ENCODE results near the gene E2F3. TPM values are rescaled to one million over a fixed set of nuclear protein-coding genes. Genes with fewer than 3 reads are reported as not detected.

The E2F3 gene
- total and polyA plus RNA-seq, 8 donors, result 0.58 to 11.6 (median 3.3) TPM

- Histone ChIP-seq H3K27me3 (no peaks in the 10 kb centered on the region), H3K27ac (no peak overlapping the region), H3K4me1 (peaks cover 0 to 7% (median 0%) of the 10 kb centered on the region in 4 donors), H3K9me3 (peaks cover 0 to 4% (median 1%) of the 10 kb centered on the region in 4 donors), H3K4me3 (no peak overlapping the region), H3K36me3 (peaks cover 0 to under 1% (median 0%) of the 10 kb centered on the region in 4 donors)
- intact Hi-C loops (cut with DNase I; ENCODE audit: low total_unique reads), result no loop called here
- WGBS, 5 donors, result 52 to 66% (median 62%) methylated on average over 4 of the region's 4 CpGs
- DNase-seq, result no peak
- no peak for TF ChIP-seq POLR2A (IDR thresholded peaks at IDR 0.05)
- TF ChIP-seq POLR2AphosphoS5 (IDR thresholded peaks at IDR 0.05), result no peak
- TF ChIP-seq CTCF (IDR thresholded peaks at IDR 0.05), result no peak
- no peak for TF ChIP-seq EP300 (IDR thresholded peaks at IDR 0.05)
Measured at GRCh38 chr6:20416567-20417345, 15.1 kb downstream of the E2F3 start.

GRCh38 chr6:20417819-20418218, 16.1 kb downstream of the E2F3 start:
- no peak for DNase-seq
- Histone ChIP-seq H3K27me3 (no peaks in the 10 kb centered on the region), H3K4me1 (peaks cover 0 to 7% (median 0%) of the 10 kb centered on the region in 4 donors), H3K4me3 (no peak overlapping the region), H3K27ac (no peak overlapping the region), H3K9me3 (peaks cover 0 to 8% (median 3%) of the 10 kb centered on the region in 4 donors), H3K36me3 (peaks cover 0 to 3% (median 0%) of the 10 kb centered on the region in 4 donors)
- 71 to 80% (median 75%) methylated on average over 6 of the region's 6 CpGs for WGBS, 5 donors
- intact Hi-C loops (cut with DNase I; ENCODE audit: low total_unique reads), result no loop called here
- TF ChIP-seq POLR2AphosphoS5 (IDR thresholded peaks at IDR 0.05) (no peak), CTCF (IDR thresholded peaks at IDR 0.05) (no peak), POLR2A (IDR thresholded peaks at IDR 0.05) (no peak), EP300 (IDR thresholded peaks at IDR 0.05) (no peak)

- WGBS, 5 donors, result 90 to 93% (median 92%) methylated on average over 3 of the region's 3 CpGs
- H3K27me3 ChIP-seq, result no peaks in the 10 kb centered on the region
Measured at GRCh38 chr6:20426177-20427082, 24.8 kb downstream of the E2F3 start.

More at GRCh38 chr6:20426177-20427082, 24.8 kb downstream of the E2F3 start:
- peaks cover 0 to 9% (median 4%) of the 10 kb centered on the region in 4 donors for H3K36me3 ChIP-seq
- DNase-seq, result no peak
- H3K9me3 ChIP-seq, result peaks cover 0 to 7% (median 3%) of the 10 kb centered on the region in 4 donors
- peaks cover 0 to 23% (median 2%) of the 10 kb centered on the region in 4 donors for H3K4me1 ChIP-seq
- intact Hi-C loops (cut with DNase I; ENCODE audit: low total_unique reads), result no loop called here
- H3K27ac ChIP-seq, result no peak overlapping the region
- no peak for TF ChIP-seq EP300 (IDR thresholded peaks at IDR 0.05)
- no peak for TF ChIP-seq POLR2AphosphoS5 (IDR thresholded peaks at IDR 0.05)
- no peak for TF ChIP-seq CTCF (IDR thresholded peaks at IDR 0.05)
- TF ChIP-seq POLR2A (IDR thresholded peaks at IDR 0.05), result no peak
- no peak overlapping the region for H3K4me3 ChIP-seq

All from stomach (tissue), 9 donors.